ENCODE results near the gene JAML.

JAML gene

DNA sequence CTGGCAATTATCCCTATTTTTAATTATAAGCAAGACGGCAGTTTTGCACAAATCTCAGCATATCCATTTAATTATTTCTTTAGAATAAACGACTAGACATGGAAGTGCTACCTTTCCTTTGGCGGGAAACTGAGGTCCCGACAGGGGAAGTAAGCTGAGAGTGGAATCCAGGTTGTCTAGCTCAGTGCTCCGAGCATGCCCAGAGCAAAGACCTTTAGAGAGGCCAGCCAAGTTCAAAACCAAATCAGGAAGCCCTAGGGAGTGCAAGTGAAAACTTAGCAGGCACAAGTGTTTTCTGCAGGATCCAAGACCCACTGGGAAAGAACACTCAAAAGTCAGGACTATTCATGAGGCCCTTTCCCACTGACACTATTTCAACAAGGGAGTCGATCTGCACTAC lies 25.7 kb downstream of the JAML start:
- Histone ChIP-seq H3F3A (ENCODE audit: insufficient read depth, low read length) (no peaks in the 10 kb centered on the region), H3K79me2 (ENCODE audit: insufficient read depth, low read length) (no peaks in the 10 kb centered on the region), H3K27me3 (ENCODE audit: insufficient read depth, low read length) (no peaks in the 10 kb centered on the region), H3K9me3 (ENCODE audit: low read length) (no peaks in the 10 kb centered on the region), H3K9ac (ENCODE audit: low read length) (no peak overlapping the region), H2AFZ (ENCODE audit: low read length) (no peak overlapping the region), H3K36me3 (ENCODE audit: insufficient read depth, low read length) (no peaks in the 10 kb centered on the region; the same call in 1 of the 2 replicates), H3K4me1 (ENCODE audit: insufficient read depth, low read length, severe bottlenecking) (peaks cover 8% of the 10 kb centered on the region), H4K20me1 (ENCODE audit: insufficient read depth, low read length) (no peaks in the 10 kb centered on the region), H3K27ac (ENCODE audit: low read depth, low read length, poor library complexity, severe bottlenecking) (no peak overlapping the region), H3K4me3 (ENCODE audit: low read depth, low read length, poor library complexity, severe bottlenecking) (no peak overlapping the region), H3K9me2 (ENCODE audit: low read depth, low read length) (no peaks in the 10 kb centered on the region), H3K4me2 (ENCODE audit: low read length) (no peak overlapping the region)
- no peak for TF ChIP-seq CTCF (IDR thresholded peaks at IDR 0.05; ENCODE audit: low read length)
- TF ChIP-seq EZH2 (IDR thresholded peaks at IDR 0.05; ENCODE audit: borderline replicate concordance, low read length), result no peak

DNA sequence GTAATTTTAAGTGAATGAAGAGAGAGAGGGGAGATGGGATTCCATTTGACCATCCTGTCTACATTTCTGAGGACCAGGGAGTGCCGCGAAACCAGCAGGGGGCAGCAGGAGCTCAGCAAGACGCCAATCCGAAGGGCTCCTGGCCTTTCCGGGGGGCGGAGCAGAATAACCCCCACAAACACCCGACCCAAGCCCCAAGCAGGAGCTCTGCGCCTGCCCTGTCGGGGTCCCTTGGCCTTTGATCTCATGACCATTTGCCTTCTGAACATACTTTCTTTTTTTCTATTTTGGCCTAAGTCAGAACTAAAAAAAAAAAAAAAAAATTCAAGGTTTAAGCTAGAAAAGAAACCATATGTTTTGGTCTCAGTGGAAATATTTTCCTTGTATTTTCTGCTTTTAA lies 26.4 kb downstream of the JAML start:
- H3K4me1 ChIP-seq (ENCODE audit: insufficient read depth, low read length, severe bottlenecking), result peaks cover 8% of the 10 kb centered on the region
- no peak overlapping the region for H3K4me3 ChIP-seq (ENCODE audit: low read depth, low read length, poor library complexity, severe bottlenecking)
- H4K20me1 ChIP-seq (ENCODE audit: insufficient read depth, low read length), result no peaks in the 10 kb centered on the region
- H3K79me2 ChIP-seq (ENCODE audit: insufficient read depth, low read length), result no peaks in the 10 kb centered on the region
- no peak overlapping the region for H3K4me2 ChIP-seq (ENCODE audit: low read length)
- H3K9me2 ChIP-seq (ENCODE audit: low read depth, low read length), result no peaks in the 10 kb centered on the region
- H3K9ac ChIP-seq (ENCODE audit: low read length), result no peak overlapping the region
- H2AFZ ChIP-seq (ENCODE audit: low read length), result no peak overlapping the region
- H3K36me3 ChIP-seq (ENCODE audit: insufficient read depth, low read length), result no peaks in the 10 kb centered on the region; the same call in 1 of the 2 replicates
- TF ChIP-seq CTCF (IDR thresholded peaks at IDR 0.05; ENCODE audit: low read length) (peak; percentile 79), EZH2 (IDR thresholded peaks at IDR 0.05; ENCODE audit: borderline replicate concordance, low read length) (no peak)
- H3F3A ChIP-seq (ENCODE audit: insufficient read depth, low read length), result no peaks in the 10 kb centered on the region
- H3K27me3 ChIP-seq (ENCODE audit: insufficient read depth, low read length), result no peaks in the 10 kb centered on the region
- no peak overlapping the region for H3K27ac ChIP-seq (ENCODE audit: low read depth, low read length, poor library complexity, severe bottlenecking)
- no peaks in the 10 kb centered on the region for H3K9me3 ChIP-seq (ENCODE audit: low read length)

- no peaks in the 10 kb centered on the region for H4K20me1 ChIP-seq (ENCODE audit: insufficient read depth, low read length)
- H3K9me2 ChIP-seq (ENCODE audit: low read depth, low read length), result no peaks in the 10 kb centered on the region
- H3F3A ChIP-seq (ENCODE audit: insufficient read depth, low read length), result no peaks in the 10 kb centered on the region
- no peaks in the 10 kb centered on the region for H3K27me3 ChIP-seq (ENCODE audit: insufficient read depth, low read length)
- no peak overlapping the region for H3K27ac ChIP-seq (ENCODE audit: low read depth, low read length, poor library complexity, severe bottlenecking)
- H3K4me3 ChIP-seq (ENCODE audit: low read depth, low read length, poor library complexity, severe bottlenecking), result no peak overlapping the region
- no peak overlapping the region for H3K4me2 ChIP-seq (ENCODE audit: low read length)
- peaks cover 8% of the 10 kb centered on the region for H3K4me1 ChIP-seq (ENCODE audit: insufficient read depth, low read length, severe bottlenecking)
- H3K9ac ChIP-seq (ENCODE audit: low read length), result no peak overlapping the region
- H3K9me3 ChIP-seq (ENCODE audit: low read length), result no peaks in the 10 kb centered on the region
- no peaks in the 10 kb centered on the region for H3K79me2 ChIP-seq (ENCODE audit: insufficient read depth, low read length)
- no peaks in the 10 kb centered on the region; the same call in 1 of the 2 replicates for H3K36me3 ChIP-seq (ENCODE audit: insufficient read depth, low read length)
- no peak for TF ChIP-seq EZH2 (IDR thresholded peaks at IDR 0.05; ENCODE audit: borderline replicate concordance, low read length)
- TF ChIP-seq CTCF (IDR thresholded peaks at IDR 0.05; ENCODE audit: low read length), result no peak
- no peak overlapping the region for H2AFZ ChIP-seq (ENCODE audit: low read length)
Observed at GRCh38 chr11:118194835-118195627, 29.8 kb downstream of the JAML start.

All from OCI-LY1 (cell line).